Thyroid gland (tissue), 4 donors: Measurements from ENCODE around the gene TSGA10IP. TPM values are rescaled to one million over a fixed set of nuclear protein-coding genes. Genes with fewer than 3 reads are reported as not detected.
A peak's percentile ranks its signal among the peaks of the same experiment; 100 is the strongest.

ENCODE experiments used
- DNase-seq, 2 donors: peaks; one replicate each; pipeline ENCODE4 v3.0.0-alpha.2; 2019
- H3K27ac ChIP-seq, 3 donors: fragments of 200-600 bp; sonication (generic); 1 replicate in 2 of 3; 2 replicates in 1 of 3; pipeline ENCODE4 v1.5.1; 2016 to 2019; ENCODE audit warnings: mild to moderate bottlenecking in 1 of 3, moderate library complexity in 1 of 3
- H3K27me3 ChIP-seq: fragments of 200-600 bp; sonication (generic); one replicate; pipeline ENCODE4 v1.5.1; 2019
- H3K36me3 ChIP-seq, 2 donors: fragments of 200-600 bp; sonication (generic); one replicate each; pipeline ENCODE4 v1.5.1; 2016 to 2019
- H3K4me1 ChIP-seq, 2 donors: fragments of 200-600 bp; sonication (generic); one replicate each; pipeline ENCODE4 v1.5.1; 2017 to 2019
- H3K4me3 ChIP-seq, 3 donors: fragments of 200-600 bp; sonication (generic); replicated peaks in 1 of 3; 1 replicate in 2 of 3; 2 replicates in 1 of 3; pipeline ENCODE4 v1.5.1; 2016; ENCODE audit warnings: mild to moderate bottlenecking in 1 of 3
- H3K9me3 ChIP-seq: fragments of 200-600 bp; sonication (generic); one replicate; pipeline ENCODE4 v1.5.1; 2017
- CTCF ChIP-seq, 6 experiments: fragments of 200-600 bp in 3 of 6; fragments of 450-650 bp in 3 of 6; sonication (generic) in 3 of 6; IDR thresholded peaks; one replicate each; pipeline ENCODE4 v1.5.1; 2016 to 2019; ENCODE audit warnings: antibody characterized with exemption in 6 of 6, mild to moderate bottlenecking in 2 of 6, inconsistent platforms in 1 of 6, moderate library complexity in 1 of 6
- POLR2A ChIP-seq, 2 donors: fragments of 450-650 bp; IDR thresholded peaks; one replicate each; pipeline ENCODE4 v1.6.1; 2017; ENCODE audit warnings: antibody characterized with exemption in 2 of 2, mild to moderate bottlenecking in 2 of 2, moderate library complexity in 1 of 2
- WGBS, 2 donors: methylation state at CpG; one replicate each; pipeline ENCODE4 v1.1.5; 2017; 5-methylcytosine and 5-hydroxymethylcytosine counted together
- intact Hi-C: fragments of 100-400 bp; cut with DNase I; formaldehyde crosslinking; loops from one replicate; pipeline ENCODE4 v1.15.1; 2023
- total RNA-seq, 4 donors: library from RNA; depleted of rRNA; stranded (reverse); fragments of >200 nt; gene quantifications; one replicate each; pipeline ENCODE4 v1.2.3, GENCODE V29; 2016

TSGA10IP gene
- total RNA-seq, 4 donors from 2014 or later, result 0.33 TPM; not detected in 3

- Histone ChIP-seq H3K4me1 (peaks cover 11 to 40% of the 10 kb centered on the region in 2 donors), H3K9me3 (no peaks in the 10 kb centered on the region), H3K27me3 (no peaks in the 10 kb centered on the region), H3K36me3 (no peaks in the 10 kb centered on the region), H3K4me3 (no peak overlapping the region), H3K27ac (no peak overlapping the region)
- intact Hi-C loops, result no loop called here
- WGBS, 2 donors, result 67 to 70% methylated on average over 4 of the region's 4 CpGs
- DNase-seq, result no peak
- no peak for TF ChIP-seq POLR2A (IDR thresholded peaks at IDR 0.05)
- no peak for TF ChIP-seq CTCF (IDR thresholded peaks at IDR 0.05)
Measured at GRCh38 chr11:65912845-65913244, 32.4 kb upstream of the TSGA10IP start.

DNA sequence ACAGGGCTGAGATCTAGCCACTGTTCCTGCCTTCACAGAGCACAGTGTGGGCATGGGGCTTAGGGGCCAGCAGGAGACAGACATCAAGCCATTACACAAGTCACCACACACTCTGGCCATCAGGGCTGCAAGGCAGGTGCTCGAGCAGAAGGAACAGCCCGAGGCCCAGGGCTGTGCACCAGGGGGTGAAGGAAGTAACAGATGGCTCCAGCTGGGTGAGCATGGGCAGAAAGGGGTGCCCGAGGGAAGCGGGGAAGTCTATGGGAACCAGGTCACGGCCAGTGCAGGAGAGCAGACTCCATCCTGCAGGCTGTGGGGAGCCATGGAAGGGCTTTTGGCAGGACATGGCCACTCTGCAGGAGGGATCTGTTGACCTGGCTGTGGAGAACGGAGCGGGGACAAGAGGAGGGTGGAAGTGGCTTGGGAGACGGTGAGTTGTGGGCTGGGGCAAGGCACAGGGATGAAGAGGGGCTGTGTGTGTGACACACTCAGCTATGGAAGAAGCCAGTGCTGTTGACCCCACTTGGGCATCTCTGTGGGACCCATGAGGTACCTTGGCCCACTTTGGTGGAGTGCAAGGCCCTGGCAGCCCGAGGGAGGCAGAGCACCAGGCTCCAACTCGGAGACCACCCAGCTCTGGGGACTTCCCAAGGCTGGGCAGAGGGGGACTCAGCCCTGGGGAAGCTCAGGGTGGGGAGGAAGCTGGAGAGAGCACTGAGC lies 30.0 kb upstream of the TSGA10IP start:
- no peak for DNase-seq
- 54 to 56% methylated on average over 9 to 10 of the region's 10 CpGs for WGBS, 2 donors
- Histone ChIP-seq H3K4me3 (no peak overlapping the region), H3K27ac (peak overlapping the region in 2 of 3 donors; percentile 46 to 73), H3K36me3 (no peaks in the 10 kb centered on the region), H3K4me1 (peaks cover 18 to 47% of the 10 kb centered on the region in 2 donors), H3K27me3 (no peaks in the 10 kb centered on the region), H3K9me3 (no peaks in the 10 kb centered on the region)
- no peak for TF ChIP-seq CTCF (IDR thresholded peaks at IDR 0.05)
- TF ChIP-seq POLR2A (IDR thresholded peaks at IDR 0.05), result no peak
- intact Hi-C loops, result loop anchor here (5.0 kb wide), 1 partner anchor 47 kb away; the partner anchor contains the start of gene SART1

- Histone ChIP-seq H3K27ac (peak overlapping the region in 2 of 3 donors; percentile 46 to 73), H3K27me3 (no peaks in the 10 kb centered on the region), H3K4me3 (no peak overlapping the region), H3K4me1 (peaks cover 24 to 52% of the 10 kb centered on the region in 2 donors), H3K36me3 (no peaks in the 10 kb centered on the region), H3K9me3 (no peaks in the 10 kb centered on the region)
- peak in 1 of 2 donors; percentile 42 for DNase-seq
- 45 to 56% methylated on average over 11 to 13 of the region's 13 CpGs for WGBS, 2 donors
- no peak for TF ChIP-seq POLR2A (IDR thresholded peaks at IDR 0.05)
- TF ChIP-seq CTCF (IDR thresholded peaks at IDR 0.05), result no peak
- intact Hi-C loops, result loop anchor here (5.0 kb wide), 1 partner anchor 46 kb away; the partner anchor contains the start of gene SART1
Measured at GRCh38 chr11:65915821-65916251, 29.4 kb upstream of the TSGA10IP start.

GRCh38 chr11:65916391-65916790 lies 28.9 kb upstream of the TSGA10IP start:
- H3K4me3 ChIP-seq, result no peak overlapping the region
- peak overlapping the region in 2 of 3 donors; percentile 46 to 73 for H3K27ac ChIP-seq
- no peaks in the 10 kb centered on the region for H3K36me3 ChIP-seq
- 86 to 92% methylated on average over 7 of the region's 7 CpGs for WGBS, 2 donors
- no peaks in the 10 kb centered on the region for H3K27me3 ChIP-seq
- DNase-seq, result no peak
- no peaks in the 10 kb centered on the region for H3K9me3 ChIP-seq
- TF ChIP-seq POLR2A (IDR thresholded peaks at IDR 0.05) (no peak), CTCF (IDR thresholded peaks at IDR 0.05) (no peak)
- intact Hi-C loops, result loop anchor here (5.0 kb wide), 1 partner anchor 46 kb away; the partner anchor contains the start of gene SART1
- H3K4me1 ChIP-seq, result peaks cover 27 to 56% of the 10 kb centered on the region in 2 donors

DNA sequence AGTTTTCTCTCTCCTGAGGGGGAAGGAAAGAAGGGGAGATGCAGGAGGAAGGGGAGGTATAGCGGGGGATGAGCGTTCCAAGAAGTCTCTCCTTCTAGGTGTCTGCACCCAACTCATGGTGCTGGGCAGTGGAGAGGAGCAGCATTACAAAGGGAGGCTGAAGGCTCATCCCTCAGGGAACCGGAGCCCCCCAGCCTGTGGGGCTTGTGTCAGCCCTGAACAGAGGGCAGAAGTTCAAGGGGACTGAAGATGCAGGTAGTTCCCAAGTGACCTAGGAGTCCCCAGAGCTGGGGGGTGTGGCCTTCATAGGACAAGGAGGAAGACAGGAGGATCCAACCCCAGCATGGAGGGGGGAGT lies 28.2 kb upstream of the TSGA10IP start:
- WGBS, 2 donors, result 96 to 100% methylated on average over 3 of the region's 3 CpGs

More for the DNA sequence above, 28.2 kb upstream of the TSGA10IP start:
- Histone ChIP-seq H3K36me3 (peaks cover 0 to 3% of the 10 kb centered on the region in 2 donors), H3K9me3 (no peaks in the 10 kb centered on the region), H3K27ac (peak overlapping the region in 1 of 3 donors; percentile 73), H3K4me3 (peak overlapping the region in 1 of 3 donors; percentile 84), H3K27me3 (no peaks in the 10 kb centered on the region), H3K4me1 (peaks cover 27 to 50% of the 10 kb centered on the region in 2 donors)
- DNase-seq, result no peak
- TF ChIP-seq CTCF (IDR thresholded peaks at IDR 0.05), result no peak
- no peak for TF ChIP-seq POLR2A (IDR thresholded peaks at IDR 0.05)
- intact Hi-C loops, result loop anchor here (5.0 kb wide), 1 partner anchor 45 kb away; the partner anchor contains the start of gene SART1
